Superior temporal gyrus (tissue), 1 donor: Measurements from ENCODE around the gene NAA50.

Experiments used
- DNase-seq: peaks from one replicate; pipeline ENCODE4 v3.0.0-alpha.2; 2016; ENCODE audit errors: extremely low spot score

NAA50 gene

DNA sequence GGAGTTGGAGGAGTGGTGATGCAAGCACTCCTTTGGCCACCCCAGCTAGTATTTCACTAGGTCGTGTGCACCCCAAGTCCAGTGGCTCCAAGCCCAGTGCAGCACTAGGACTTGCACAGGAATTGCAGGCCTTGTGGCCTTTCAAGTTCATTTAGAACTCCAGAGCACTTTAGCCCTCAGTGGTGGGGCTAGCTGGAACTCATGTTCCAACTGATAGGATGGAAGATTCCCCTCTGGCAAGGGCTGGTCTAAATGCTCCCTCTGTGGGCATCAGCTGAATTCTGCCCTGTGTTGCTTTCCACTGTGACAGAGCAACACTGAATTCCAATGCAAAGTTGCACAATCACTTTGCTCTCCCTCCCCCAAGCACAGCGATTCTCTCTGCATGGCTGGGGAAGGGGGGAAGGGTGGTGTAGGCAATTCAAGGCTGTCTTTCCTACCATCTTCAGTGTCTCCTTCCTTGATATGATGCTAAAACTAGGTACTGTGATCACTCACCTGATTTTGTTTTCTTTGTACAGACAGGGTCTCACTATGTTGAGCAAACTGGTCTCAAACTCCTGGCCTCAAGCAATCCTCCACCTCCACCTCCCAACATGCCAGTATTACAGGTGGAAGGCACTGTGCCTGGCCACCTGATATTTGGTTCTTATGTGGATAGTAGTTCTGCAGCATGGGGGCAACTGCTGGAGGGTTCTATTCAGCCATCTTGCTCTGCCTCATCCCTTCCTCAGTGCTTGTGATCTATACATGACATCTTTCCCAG, 59.9 kb downstream of the NAA50 start:
- no peak for DNase-seq

- no peak for DNase-seq
Observed at GRCh38 chr3:113685124-113685523, 60.9 kb downstream of the NAA50 start.

GRCh38 chr3:113684271-113684819, 61.7 kb downstream of the NAA50 start:
- DNase-seq = no peak

- no peak for DNase-seq
Observed at GRCh38 chr3:113678773-113679172, 67.3 kb downstream of the NAA50 start.

- no peak for DNase-seq
Observed at GRCh38 chr3:113677737-113678136, 68.3 kb downstream of the NAA50 start.

DNA sequence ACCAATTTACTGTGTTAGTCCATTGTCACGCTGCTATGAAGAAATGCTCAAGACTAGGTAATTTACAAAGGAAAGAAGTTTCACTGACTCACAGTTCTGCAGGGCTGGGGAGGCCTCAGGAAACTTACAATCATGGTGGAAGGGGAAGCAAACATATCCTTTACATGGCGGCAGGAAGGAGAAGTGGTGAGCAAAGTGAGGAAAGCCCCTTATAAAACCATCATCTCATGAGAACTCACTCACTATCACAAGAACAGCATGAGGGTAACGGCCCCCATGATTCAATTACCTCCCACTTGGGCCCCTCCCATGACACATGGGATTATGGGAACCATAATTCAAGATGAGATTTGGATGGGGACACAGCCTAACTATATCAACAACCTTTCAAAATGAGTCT, 69.8 kb downstream of the NAA50 start:
- no peak for DNase-seq

- no peak for DNase-seq
Observed at GRCh38 chr3:113673593-113673992, 72.5 kb downstream of the NAA50 start.

- no peak for DNase-seq
Observed at GRCh38 chr3:113668015-113668414, 78.0 kb downstream of the NAA50 start.
